Nephron (organoid): ENCODE measurements around the gene ANKRD17.

Experiments
- H3K27ac Mint-ChIP-seq, 3 experiments: 2 replicates each; pipeline ENCODE4 v1.8.0; 2020; ENCODE audit warnings: mixed read lengths in 3 of 3, mild to moderate bottlenecking in 2 of 3, moderate library complexity in 1 of 3
- H3K27me3 Mint-ChIP-seq: 2 replicates; pipeline ENCODE4 v1.8.0; 2021; ENCODE audit warnings: low read depth, mild to moderate bottlenecking, moderate library complexity, mixed read lengths
- H3K36me3 Mint-ChIP-seq: 2 replicates; pipeline ENCODE4 v1.8.0; 2020; ENCODE audit warnings: low read depth, mixed read lengths
- H3K4me1 Mint-ChIP-seq: 2 replicates; pipeline ENCODE4 v1.8.0; 2020; ENCODE audit warnings: mixed read lengths
- H3K4me3 Mint-ChIP-seq, 3 experiments: 2 replicates each; pipeline ENCODE4 v1.8.0; 2020; ENCODE audit warnings: mild to moderate bottlenecking in 3 of 3, mixed read lengths in 3 of 3, moderate library complexity in 2 of 3
- H3K9me3 Mint-ChIP-seq: 2 replicates; pipeline ENCODE4 v1.8.0; 2020; ENCODE audit warnings: mixed read lengths
- CTCF ChIP-seq, 3 experiments: fragments of 200-600 bp; sonication (generic); IDR thresholded peaks; one replicate each; pipeline ENCODE4 v1.5.0; 2021; ENCODE audit warnings: antibody characterized with exemption in 3 of 3; ENCODE audit not compliant: unreplicated experiment in 3 of 3

The ANKRD17 gene

GRCh38 chr4:73036123-73036522 is 222.5 kb downstream of the ANKRD17 start:
- Mint-ChIP-seq H3K36me3 (no peaks in the 10 kb centered on the region), H3K27me3 (no peaks in the 10 kb centered on the region), H3K27ac (no peak overlapping the region), H3K9me3 (peaks cover 15% of the 10 kb centered on the region), H3K4me1 (no peaks in the 10 kb centered on the region), H3K4me3 (no peak overlapping the region)
- TF ChIP-seq CTCF (IDR thresholded peaks at IDR 0.05; ENCODE audit: unreplicated experiment in 3 of 3) = no peak

GRCh38 chr4:73034896-73035295 is 223.7 kb downstream of the ANKRD17 start:
- H3K9me3 Mint-ChIP-seq = peaks cover 13% of the 10 kb centered on the region
- no peak overlapping the region for H3K4me3 Mint-ChIP-seq
- H3K27ac Mint-ChIP-seq = no peak overlapping the region
- no peak for TF ChIP-seq CTCF (IDR thresholded peaks at IDR 0.05; ENCODE audit: unreplicated experiment in 3 of 3)
- H3K27me3 Mint-ChIP-seq = no peaks in the 10 kb centered on the region
- no peaks in the 10 kb centered on the region for H3K4me1 Mint-ChIP-seq
- H3K36me3 Mint-ChIP-seq = no peaks in the 10 kb centered on the region

GRCh38 chr4:73028621-73029020 is 230.0 kb downstream of the ANKRD17 start:
- Mint-ChIP-seq H3K4me1 (no peaks in the 10 kb centered on the region), H3K4me3 (no peak overlapping the region), H3K9me3 (peaks cover 2% of the 10 kb centered on the region), H3K27ac (no peak overlapping the region), H3K27me3 (no peaks in the 10 kb centered on the region), H3K36me3 (no peaks in the 10 kb centered on the region)
- no peak for TF ChIP-seq CTCF (IDR thresholded peaks at IDR 0.05; ENCODE audit: unreplicated experiment in 3 of 3)
